ENCODE measurements around the gene UPK1B. TPM values are rescaled to one million over a fixed set of nuclear protein-coding genes. Genes with fewer than 3 reads are reported as not detected.

Gene UPK1B
- polyA plus RNA-seq, 4 donors = 0.40 TPM; not detected in 3

- no peak within 1 kb of the TSS for H3K4me3 ChIP-seq (ENCODE audit: low read depth in 1 of 3, low read length in 3 of 3)
- 79 to 80% (median 79%) methylated on average over 23 of the region's 23 CpGs for WGBS, 3 donors
- H3K9me3 ChIP-seq (ENCODE audit: control insufficient read depth in 2 of 2, insufficient read depth in 1 of 2, low read depth in 1 of 2, low read length in 1 of 2) = no peaks in the 10 kb centered on the region
- FAIRE-seq = no peak
- H3K27ac ChIP-seq (ENCODE audit: low read depth in 1 of 3, low read length in 2 of 3) = no peak within 1 kb of the TSS
- H3K36me3 ChIP-seq (ENCODE audit: control insufficient read depth in 3 of 3, insufficient read depth in 2 of 3, low read depth in 1 of 3, low read length in 3 of 3) = no peaks in the 10 kb centered on the region
- DNase-seq = peak; percentile 62 to 65
- H3K4me1 ChIP-seq (ENCODE audit: control insufficient read depth in 3 of 3, insufficient read depth in 2 of 3, low read depth in 1 of 3, low read length in 2 of 3) = peaks cover 0 to 3% (median 0%) of the 10 kb centered on the region in 3 donors
- no peaks in the 10 kb centered on the region for H3K27me3 ChIP-seq (ENCODE audit: control insufficient read depth in 3 of 3, insufficient read depth in 3 of 3, low read length in 3 of 3)
Measured at GRCh38 chr3:119145500-119146167, 27.8 kb upstream of the UPK1B start, which contains the start of gene TEX55. Gene TEX55, plus strand, starts transcription at chr3:119146165. Its CDS starts 25 bp downstream, at chr3:119146190.

- WGBS, 3 donors = 89 to 91% (median 89%) methylated on average over 15 of the region's 15 CpGs
- Histone ChIP-seq H3K36me3 (ENCODE audit: control insufficient read depth in 3 of 3, insufficient read depth in 2 of 3, low read depth in 1 of 3, low read length in 3 of 3) (no peaks in the 10 kb centered on the region), H3K27ac (ENCODE audit: low read depth in 1 of 3, low read length in 2 of 3) (no peak overlapping the region), H3K4me3 (ENCODE audit: low read depth in 1 of 3, low read length in 3 of 3) (no peak overlapping the region), H3K4me1 (ENCODE audit: control insufficient read depth in 3 of 3, insufficient read depth in 2 of 3, low read depth in 1 of 3, low read length in 2 of 3) (peaks cover 0 to 3% (median 0%) of the 10 kb centered on the region in 3 donors), H3K9me3 (ENCODE audit: control insufficient read depth in 2 of 2, insufficient read depth in 1 of 2, low read depth in 1 of 2, low read length in 1 of 2) (no peaks in the 10 kb centered on the region), H3K27me3 (ENCODE audit: control insufficient read depth in 3 of 3, insufficient read depth in 3 of 3, low read length in 3 of 3) (no peaks in the 10 kb centered on the region)
- FAIRE-seq (no peak), DNase-seq (no peak)
Measured at GRCh38 chr3:119146578-119147375, 26.6 kb upstream of the UPK1B start.

GRCh38 chr3:119147494-119147893 lies 25.9 kb upstream of the UPK1B start:
- Histone ChIP-seq H3K4me3 (ENCODE audit: low read depth in 1 of 3, low read length in 3 of 3) (no peak overlapping the region), H3K27ac (ENCODE audit: low read depth in 1 of 3, low read length in 2 of 3) (no peak overlapping the region), H3K4me1 (ENCODE audit: control insufficient read depth in 3 of 3, insufficient read depth in 2 of 3, low read depth in 1 of 3, low read length in 2 of 3) (peaks cover 0 to 3% (median 0%) of the 10 kb centered on the region in 3 donors), H3K36me3 (ENCODE audit: control insufficient read depth in 3 of 3, insufficient read depth in 2 of 3, low read depth in 1 of 3, low read length in 3 of 3) (no peaks in the 10 kb centered on the region), H3K27me3 (ENCODE audit: control insufficient read depth in 3 of 3, insufficient read depth in 3 of 3, low read length in 3 of 3) (no peaks in the 10 kb centered on the region), H3K9me3 (ENCODE audit: control insufficient read depth in 2 of 2, insufficient read depth in 1 of 2, low read depth in 1 of 2, low read length in 1 of 2) (no peaks in the 10 kb centered on the region)
- 46 to 48% (median 48%) methylated on average over 2 of the region's 2 CpGs for WGBS, 3 donors
- FAIRE-seq = no peak
- DNase-seq = no peak

- WGBS, 3 donors = 92 to 94% (median 92%) methylated on average over 2 of the region's 2 CpGs
- Histone ChIP-seq H3K9me3 (ENCODE audit: control insufficient read depth in 2 of 2, insufficient read depth in 1 of 2, low read depth in 1 of 2, low read length in 1 of 2) (no peaks in the 10 kb centered on the region), H3K36me3 (ENCODE audit: control insufficient read depth in 3 of 3, insufficient read depth in 2 of 3, low read depth in 1 of 3, low read length in 3 of 3) (no peaks in the 10 kb centered on the region), H3K4me1 (ENCODE audit: control insufficient read depth in 3 of 3, insufficient read depth in 2 of 3, low read depth in 1 of 3, low read length in 2 of 3) (peaks cover 0 to 3% (median 0%) of the 10 kb centered on the region in 3 donors), H3K4me3 (ENCODE audit: low read depth in 1 of 3, low read length in 3 of 3) (no peak overlapping the region), H3K27me3 (ENCODE audit: control insufficient read depth in 3 of 3, insufficient read depth in 3 of 3, low read length in 3 of 3) (no peaks in the 10 kb centered on the region), H3K27ac (ENCODE audit: low read depth in 1 of 3, low read length in 2 of 3) (no peak overlapping the region)
- DNase-seq (peak in 1 of 2 donors; percentile 24), FAIRE-seq (no peak)
Measured at GRCh38 chr3:119148493-119149180, 24.8 kb upstream of the UPK1B start.

GRCh38 chr3:119149484-119149883 lies 23.9 kb upstream of the UPK1B start:
- Histone ChIP-seq H3K36me3 (ENCODE audit: control insufficient read depth in 3 of 3, insufficient read depth in 2 of 3, low read depth in 1 of 3, low read length in 3 of 3) (no peaks in the 10 kb centered on the region), H3K27me3 (ENCODE audit: control insufficient read depth in 3 of 3, insufficient read depth in 3 of 3, low read length in 3 of 3) (no peaks in the 10 kb centered on the region), H3K4me3 (ENCODE audit: low read depth in 1 of 3, low read length in 3 of 3) (no peak overlapping the region), H3K27ac (ENCODE audit: low read depth in 1 of 3, low read length in 2 of 3) (no peak overlapping the region), H3K4me1 (ENCODE audit: control insufficient read depth in 3 of 3, insufficient read depth in 2 of 3, low read depth in 1 of 3, low read length in 2 of 3) (peaks cover 0 to 3% (median 0%) of the 10 kb centered on the region in 3 donors), H3K9me3 (ENCODE audit: control insufficient read depth in 2 of 2, insufficient read depth in 1 of 2, low read depth in 1 of 2, low read length in 1 of 2) (no peaks in the 10 kb centered on the region)
- 63 to 75% (median 70%) methylated on average over 4 of the region's 4 CpGs for WGBS, 3 donors
- DNase-seq = no peak
- no peak for FAIRE-seq

GRCh38 chr3:119156868-119157267 lies 16.5 kb upstream of the UPK1B start:
- Histone ChIP-seq H3K9me3 (ENCODE audit: control insufficient read depth in 2 of 2, insufficient read depth in 1 of 2, low read depth in 1 of 2, low read length in 1 of 2) (peaks cover 0 to 10% of the 10 kb centered on the region in 2 donors), H3K4me3 (ENCODE audit: low read depth in 1 of 3, low read length in 3 of 3) (no peak overlapping the region), H3K27ac (ENCODE audit: low read depth in 1 of 3, low read length in 2 of 3) (no peak overlapping the region), H3K4me1 (ENCODE audit: control insufficient read depth in 3 of 3, insufficient read depth in 2 of 3, low read depth in 1 of 3, low read length in 2 of 3) (no peaks in the 10 kb centered on the region), H3K36me3 (ENCODE audit: control insufficient read depth in 3 of 3, insufficient read depth in 2 of 3, low read depth in 1 of 3, low read length in 3 of 3) (no peaks in the 10 kb centered on the region), H3K27me3 (ENCODE audit: control insufficient read depth in 3 of 3, insufficient read depth in 3 of 3, low read length in 3 of 3) (no peaks in the 10 kb centered on the region)
- DNase-seq (no peak), FAIRE-seq (no peak)

GRCh38 chr3:119157971-119158370 lies 15.4 kb upstream of the UPK1B start:
- H3K4me3 ChIP-seq (ENCODE audit: low read depth in 1 of 3, low read length in 3 of 3) = no peak overlapping the region
- H3K9me3 ChIP-seq (ENCODE audit: control insufficient read depth in 2 of 2, insufficient read depth in 1 of 2, low read depth in 1 of 2, low read length in 1 of 2) = peaks cover 0 to 13% of the 10 kb centered on the region in 2 donors
- H3K36me3 ChIP-seq (ENCODE audit: control insufficient read depth in 3 of 3, insufficient read depth in 2 of 3, low read depth in 1 of 3, low read length in 3 of 3) = no peaks in the 10 kb centered on the region
- FAIRE-seq (no peak), DNase-seq (no peak)
- no peaks in the 10 kb centered on the region for H3K4me1 ChIP-seq (ENCODE audit: control insufficient read depth in 3 of 3, insufficient read depth in 2 of 3, low read depth in 1 of 3, low read length in 2 of 3)
- H3K27ac ChIP-seq (ENCODE audit: low read depth in 1 of 3, low read length in 2 of 3) = no peak overlapping the region
- WGBS, 3 donors = 46 to 66% (median 54%) methylated on average over 2 of the region's 2 CpGs
- H3K27me3 ChIP-seq (ENCODE audit: control insufficient read depth in 3 of 3, insufficient read depth in 3 of 3, low read length in 3 of 3) = no peaks in the 10 kb centered on the region

- WGBS, 3 donors = 38 to 65% (median 59%) methylated on average over 1 of the region's 1 CpG
- peaks cover 0 to 22% of the 10 kb centered on the region in 2 donors for H3K9me3 ChIP-seq (ENCODE audit: control insufficient read depth in 2 of 2, insufficient read depth in 1 of 2, low read depth in 1 of 2, low read length in 1 of 2)
- H3K4me3 ChIP-seq (ENCODE audit: low read depth in 1 of 3, low read length in 3 of 3) = no peak overlapping the region
- H3K27ac ChIP-seq (ENCODE audit: low read depth in 1 of 3, low read length in 2 of 3) = no peak overlapping the region
- no peaks in the 10 kb centered on the region for H3K4me1 ChIP-seq (ENCODE audit: control insufficient read depth in 3 of 3, insufficient read depth in 2 of 3, low read depth in 1 of 3, low read length in 2 of 3)
- no peak for FAIRE-seq
- no peaks in the 10 kb centered on the region for H3K36me3 ChIP-seq (ENCODE audit: control insufficient read depth in 3 of 3, insufficient read depth in 2 of 3, low read depth in 1 of 3, low read length in 3 of 3)
- no peaks in the 10 kb centered on the region for H3K27me3 ChIP-seq (ENCODE audit: control insufficient read depth in 3 of 3, insufficient read depth in 3 of 3, low read length in 3 of 3)
- peak in 1 of 2 donors; percentile 23 for DNase-seq
Measured at GRCh38 chr3:119160361-119160760, 13.0 kb upstream of the UPK1B start.
